Fibroblast of lung (primary cell): Measurements from ENCODE around the gene FBXO8. TPM values are rescaled to one million over a fixed set of nuclear protein-coding genes. Genes with fewer than 3 reads are reported as not detected.
"Not testable (repeated sequence)": the region's sequence is repeated elsewhere in the genome, so short reads cannot be mapped to it uniquely, and the experiment has no call there.

Source experiments
- DNase-seq, 2 donors: peaks; one replicate each; pipeline versions ENCODE4 v3.0.0 to v3.0.0-alpha.2; 2010; ENCODE audit warnings: low read depth in 2 of 2
- H2AFZ ChIP-seq: 2 replicates; pipeline ENCODE4 v1.5.1; 2012; ENCODE audit warnings: low read length, control low read depth, inconsistent platforms
- H3K27ac ChIP-seq: 2 replicates; pipeline ENCODE4 v1.5.1; 2011; ENCODE audit warnings: low read length, control low read depth; ENCODE audit not compliant: insufficient read depth
- H3K27me3 ChIP-seq: 2 replicates; pipeline ENCODE4 v1.5.1; 2011; ENCODE audit warnings: mild to moderate bottlenecking, low read length; ENCODE audit not compliant: control insufficient read depth, insufficient read depth
- H3K36me3 ChIP-seq: 2 replicates; pipeline ENCODE4 v1.5.1; 2011; ENCODE audit warnings: low read length; ENCODE audit not compliant: control insufficient read depth, insufficient read depth
- H3K4me1 ChIP-seq: 2 replicates; pipeline ENCODE4 v1.5.1; 2011; ENCODE audit warnings: low read length; ENCODE audit not compliant: control insufficient read depth, insufficient read depth; ENCODE audit errors: extremely low read depth
- H3K4me2 ChIP-seq: 2 replicates; pipeline ENCODE4 v1.5.1; 2011; ENCODE audit warnings: low read length, control low read depth; ENCODE audit not compliant: insufficient read depth; ENCODE audit errors: extremely low read depth
- H3K4me3 ChIP-seq, 4 experiments: fragments of 200-600 bp in 1 of 4; sonication (generic) in 1 of 4; replicated peaks in 1 of 4; 2 replicates each; pipeline ENCODE4 v1.5.1; 2011 to 2016; ENCODE audit warnings: low read length in 4 of 4, low read depth in 3 of 4, mild to moderate bottlenecking in 3 of 4, control low read depth in 2 of 4, inconsistent platforms in 1 of 4, mixed read lengths in 1 of 4; ENCODE audit not compliant: insufficient read depth in 1 of 4; ENCODE audit errors: control extremely low read depth in 1 of 4
- H3K79me2 ChIP-seq: 2 replicates; pipeline ENCODE4 v1.5.1; 2012; ENCODE audit warnings: mild to moderate bottlenecking, low read length, inconsistent platforms; ENCODE audit not compliant: control insufficient read depth, insufficient read depth
- H3K9ac ChIP-seq: 2 replicates; pipeline ENCODE4 v1.5.1; 2011; ENCODE audit warnings: mild to moderate bottlenecking, low read length, control low read depth; ENCODE audit not compliant: insufficient read depth
- H3K9me3 ChIP-seq: 2 replicates; pipeline ENCODE4 v1.5.1; 2012; ENCODE audit warnings: low read depth, low read length; ENCODE audit not compliant: control insufficient read depth, insufficient read depth
- H4K20me1 ChIP-seq: 2 replicates; pipeline ENCODE4 v1.5.1; 2011; ENCODE audit warnings: low read length; ENCODE audit not compliant: control insufficient read depth, insufficient read depth; ENCODE audit errors: extremely low read depth
- EZH2 ChIP-seq: IDR thresholded peaks from 2 replicates; pipeline ENCODE4 v1.5.1; 2012; ENCODE audit warnings: low read length, control low read depth, mild to moderate bottlenecking; ENCODE audit errors: missing control alignments
- polyA plus RNA-seq, 2 donors: library from polyadenylated mRNA; depleted of rRNA in 1 of 2; stranded (reverse) in 1 of 2; unstranded in 1 of 2; fragments of >200 nt; gene quantifications; 2 replicates each; pipeline ENCODE4 v1.2.1, GENCODE V29; 2011 to 2012; ENCODE audit warnings: missing spikeins in 1 of 2
- total RNA-seq: library from RNA; depleted of rRNA; stranded (reverse); fragments of >200 nt; gene quantifications from 2 replicates; pipeline ENCODE4 v1.2.1, GENCODE V29; 2014
- TF ChIP-seq, protein P1 (sequence below), 2 donors: IDR thresholded peaks in 1 of 2; conservative IDR thresholded peaks in 1 of 2; 1 replicate in 1 of 2; 2 replicates in 1 of 2; pipeline ENCODE4 v1.5.1; 2011 to 2012; ENCODE audit warnings: low read length in 2 of 2, control low read depth in 1 of 2, inconsistent platforms in 1 of 2, low read depth in 1 of 2, mild to moderate bottlenecking in 1 of 2

FBXO8 gene
- total and polyA plus RNA-seq, 2 donors (not counting 1 experiment from before 2014, with no cell fraction given): 26.7 to 46.1 TPM

DNA sequence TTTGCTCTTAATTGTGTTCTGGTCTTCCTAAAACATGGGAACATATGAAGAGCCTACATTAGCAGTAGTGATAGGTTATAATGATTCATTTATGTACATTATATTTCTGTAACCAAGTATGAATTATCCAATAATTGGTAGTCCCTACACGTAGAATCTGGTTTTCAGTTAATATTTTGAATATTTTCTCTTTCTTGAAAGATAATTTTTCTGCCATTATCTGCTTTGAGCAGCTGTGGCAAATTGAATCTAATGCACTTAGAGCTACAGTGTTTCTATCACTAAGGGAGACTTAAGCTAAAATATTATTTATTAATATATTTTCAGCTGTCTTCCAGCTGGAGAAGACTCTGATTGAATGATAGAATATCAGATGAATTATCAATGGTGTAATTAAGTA lies 21.2 kb upstream of the FBXO8 start:
- H3K27me3 ChIP-seq: no peaks in the 10 kb centered on the region
- H3K4me2 ChIP-seq: no peak overlapping the region
- DNase-seq: no peak
- no peak overlapping the region for H2AFZ ChIP-seq
- no peak overlapping the region for H3K27ac ChIP-seq
- H3K9me3 ChIP-seq: no peaks in the 10 kb centered on the region
- no peak for TF ChIP-seq EZH2
- TF ChIP-seq, protein P1, sequence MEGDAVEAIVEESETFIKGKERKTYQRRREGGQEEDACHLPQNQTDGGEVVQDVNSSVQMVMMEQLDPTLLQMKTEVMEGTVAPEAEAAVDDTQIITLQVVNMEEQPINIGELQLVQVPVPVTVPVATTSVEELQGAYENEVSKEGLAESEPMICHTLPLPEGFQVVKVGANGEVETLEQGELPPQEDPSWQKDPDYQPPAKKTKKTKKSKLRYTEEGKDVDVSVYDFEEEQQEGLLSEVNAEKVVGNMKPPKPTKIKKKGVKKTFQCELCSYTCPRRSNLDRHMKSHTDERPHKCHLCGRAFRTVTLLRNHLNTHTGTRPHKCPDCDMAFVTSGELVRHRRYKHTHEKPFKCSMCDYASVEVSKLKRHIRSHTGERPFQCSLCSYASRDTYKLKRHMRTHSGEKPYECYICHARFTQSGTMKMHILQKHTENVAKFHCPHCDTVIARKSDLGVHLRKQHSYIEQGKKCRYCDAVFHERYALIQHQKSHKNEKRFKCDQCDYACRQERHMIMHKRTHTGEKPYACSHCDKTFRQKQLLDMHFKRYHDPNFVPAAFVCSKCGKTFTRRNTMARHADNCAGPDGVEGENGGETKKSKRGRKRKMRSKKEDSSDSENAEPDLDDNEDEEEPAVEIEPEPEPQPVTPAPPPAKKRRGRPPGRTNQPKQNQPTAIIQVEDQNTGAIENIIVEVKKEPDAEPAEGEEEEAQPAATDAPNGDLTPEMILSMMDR (conservative IDR thresholded peaks at IDR 0.05 in 1 of 2, IDR thresholded peaks at IDR 0.05 in 1 of 2; ENCODE audit: low read depth in 1 of 2, low read length in 2 of 2): no peak
- H3K36me3 ChIP-seq: no peaks in the 10 kb centered on the region
- no peak overlapping the region for H3K4me3 ChIP-seq
- H3K79me2 ChIP-seq: no peaks in the 10 kb centered on the region
- H3K4me1 ChIP-seq: no peaks in the 10 kb centered on the region
- no peaks in the 10 kb centered on the region for H4K20me1 ChIP-seq
- no peak overlapping the region for H3K9ac ChIP-seq

DNA sequence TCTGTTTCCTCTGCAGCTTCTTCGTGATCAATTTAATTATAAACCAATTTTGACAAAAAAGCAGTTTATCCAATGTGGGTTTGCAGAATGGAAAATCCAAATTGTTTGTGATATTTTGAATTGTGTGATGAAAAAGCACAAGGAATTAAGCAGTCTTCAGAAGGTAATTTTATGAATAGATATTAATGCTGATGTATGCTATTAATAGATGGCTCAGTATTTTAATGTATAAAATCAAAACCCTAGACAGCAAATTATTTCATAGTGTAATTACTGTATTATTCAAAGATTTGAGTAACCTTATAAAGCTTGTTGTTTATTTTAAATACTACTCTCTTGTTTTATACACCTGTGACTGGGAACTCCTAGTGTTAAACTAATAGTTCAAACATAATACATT lies 20.2 kb upstream of the FBXO8 start:
- H3K79me2 ChIP-seq: no peaks in the 10 kb centered on the region
- no peak overlapping the region for H2AFZ ChIP-seq
- H3K4me3 ChIP-seq: no peak overlapping the region
- H3K27ac ChIP-seq: no peak overlapping the region
- no peaks in the 10 kb centered on the region for H3K27me3 ChIP-seq
- DNase-seq: no peak
- no peak overlapping the region for H3K9ac ChIP-seq
- H3K4me1 ChIP-seq: no peaks in the 10 kb centered on the region
- TF ChIP-seq, protein P1 (conservative IDR thresholded peaks at IDR 0.05 in 1 of 2, IDR thresholded peaks at IDR 0.05 in 1 of 2; ENCODE audit: low read depth in 1 of 2, low read length in 2 of 2): no peak
- no peak for TF ChIP-seq EZH2
- no peaks in the 10 kb centered on the region for H4K20me1 ChIP-seq
- no peaks in the 10 kb centered on the region for H3K36me3 ChIP-seq
- H3K4me2 ChIP-seq: no peak overlapping the region
- H3K9me3 ChIP-seq: no peaks in the 10 kb centered on the region

DNA sequence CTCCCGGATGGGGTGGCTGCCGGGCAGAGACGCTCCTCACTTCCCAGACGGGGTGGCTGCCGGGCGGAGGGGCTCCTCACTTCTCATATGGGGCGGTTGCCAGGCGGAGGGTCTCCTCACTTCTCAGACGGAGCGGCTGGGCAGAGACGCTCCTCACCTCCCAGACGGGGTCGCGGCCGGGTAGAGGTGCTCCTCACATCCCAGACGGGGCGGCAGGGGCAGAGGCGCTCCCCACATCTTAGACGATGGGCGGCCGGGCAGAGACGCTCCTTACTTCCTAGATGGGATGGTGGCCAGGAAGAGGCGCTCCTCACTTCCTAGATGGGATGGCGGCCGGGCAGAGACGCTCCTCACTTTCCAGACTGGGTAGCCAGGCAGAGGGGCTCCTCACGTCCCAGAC lies 11.7 kb upstream of the FBXO8 start:
- H3K36me3 ChIP-seq, H3K27ac ChIP-seq, H2AFZ ChIP-seq, H3K9ac ChIP-seq, DNase-seq, H3K79me2 ChIP-seq, H4K20me1 ChIP-seq, H3K4me1 ChIP-seq, H3K4me3 ChIP-seq, H3K4me2 ChIP-seq, H3K9me3 ChIP-seq, H3K27me3 ChIP-seq: not testable (repeated sequence)

DNA sequence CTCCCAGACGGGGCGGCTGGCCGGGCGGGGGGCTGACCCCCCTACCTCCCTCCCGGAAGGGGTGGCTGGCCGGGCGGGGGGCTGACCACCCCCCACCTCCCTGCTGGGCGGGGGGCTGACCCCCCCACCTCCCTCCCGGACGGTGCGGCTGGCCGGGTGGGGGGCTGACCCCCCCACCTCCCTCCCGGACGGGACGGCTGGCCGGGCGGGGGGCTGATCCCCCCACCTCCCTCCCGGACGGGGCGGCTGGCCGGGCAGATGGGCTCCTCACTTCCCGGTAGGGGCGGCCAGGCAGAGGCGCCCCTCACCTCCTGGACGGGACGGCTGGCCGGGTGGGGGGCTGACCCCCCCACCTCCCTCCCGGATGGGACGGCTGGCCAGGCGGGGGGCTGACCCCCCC lies 11.2 kb upstream of the FBXO8 start:
- not testable (repeated sequence) for H3K27me3 ChIP-seq, H3K27ac ChIP-seq, H3K4me3 ChIP-seq, H4K20me1 ChIP-seq, H3K9me3 ChIP-seq, H3K4me1 ChIP-seq, H3K4me2 ChIP-seq, H2AFZ ChIP-seq, H3K79me2 ChIP-seq, DNase-seq, H3K9ac ChIP-seq, H3K36me3 ChIP-seq
